Thoracic aorta (tissue), 2 donors: ENCODE data around the gene OSBPL1A. TPM values are rescaled to one million over a fixed set of nuclear protein-coding genes. Genes with fewer than 3 reads are reported as not detected.

Source experiments
- ATAC-seq: fragments of 150-250 bp; one replicate; pipeline ENCODE4 v1.8.0; 2017; ENCODE audit warnings: low read depth; ENCODE audit not compliant: insufficient number of reproducible peaks, low FRiP score
- DNase-seq: peaks from one replicate; pipeline ENCODE4 v3.0.0-alpha.2; 2020; ENCODE audit warnings: low spot score
- H3K27ac ChIP-seq, 2 donors: fragments of 200-600 bp; sonication (generic); 1 replicate in 1 of 2; 2 replicates in 1 of 2; pipeline ENCODE4 v1.5.1; 2016; ENCODE audit warnings: mild to moderate bottlenecking in 2 of 2, moderate library complexity in 2 of 2
- H3K27me3 ChIP-seq: fragments of 200-600 bp; sonication (generic); replicated peaks from 2 replicates; pipeline ENCODE4 v1.6.0; 2016; ENCODE audit warnings: mild to moderate bottlenecking; ENCODE audit not compliant: insufficient read depth
- H3K36me3 ChIP-seq: fragments of 200-600 bp; sonication (generic); one replicate; pipeline ENCODE4 v1.5.1; 2016
- H3K4me1 ChIP-seq, 2 donors: fragments of 200-600 bp; sonication (generic); 1 replicate in 1 of 2; 2 replicates in 1 of 2; pipeline versions ENCODE4 v1.5.1 to v1.6.0; 2016; ENCODE audit warnings: low read depth in 2 of 2, mild to moderate bottlenecking in 1 of 2; ENCODE audit not compliant: control insufficient read depth in 1 of 2
- H3K4me3 ChIP-seq: fragments of 200-600 bp; sonication (generic); 2 replicates; pipeline ENCODE4 v1.5.1; 2016; ENCODE audit warnings: mild to moderate bottlenecking
- H3K9me3 ChIP-seq: fragments of 200-600 bp; sonication (generic); 2 replicates; pipeline ENCODE4 v1.5.1; 2016
- CTCF ChIP-seq: fragments of 200-600 bp; sonication (generic); IDR thresholded peaks from one replicate; pipeline ENCODE4 v1.5.1; 2019; ENCODE audit warnings: antibody characterized with exemption
- total RNA-seq, 2 donors: library from RNA; depleted of rRNA; stranded (reverse); fragments of >200 nt; gene quantifications; one replicate each; pipeline versions ENCODE4 v1.1.0 to v1.2.3, GENCODE V29; 2016

Gene OSBPL1A
- total RNA-seq, 2 donors from 2014 or later, result 35.1 to 53.7 TPM

GRCh38 chr18:24120676-24121075 is 276.9 kb downstream of the OSBPL1A start:
- ATAC-seq (no peak), DNase-seq (no peak)
- H3K36me3 ChIP-seq, result no peaks in the 10 kb centered on the region
- H3K27ac ChIP-seq, result no peak overlapping the region
- H3K27me3 ChIP-seq, result no peaks in the 10 kb centered on the region
- no peak for TF ChIP-seq CTCF
- no peaks in the 10 kb centered on the region for H3K9me3 ChIP-seq
- peaks cover 0 to under 1% of the 10 kb centered on the region in 2 donors for H3K4me1 ChIP-seq
- no peak overlapping the region for H3K4me3 ChIP-seq

DNA sequence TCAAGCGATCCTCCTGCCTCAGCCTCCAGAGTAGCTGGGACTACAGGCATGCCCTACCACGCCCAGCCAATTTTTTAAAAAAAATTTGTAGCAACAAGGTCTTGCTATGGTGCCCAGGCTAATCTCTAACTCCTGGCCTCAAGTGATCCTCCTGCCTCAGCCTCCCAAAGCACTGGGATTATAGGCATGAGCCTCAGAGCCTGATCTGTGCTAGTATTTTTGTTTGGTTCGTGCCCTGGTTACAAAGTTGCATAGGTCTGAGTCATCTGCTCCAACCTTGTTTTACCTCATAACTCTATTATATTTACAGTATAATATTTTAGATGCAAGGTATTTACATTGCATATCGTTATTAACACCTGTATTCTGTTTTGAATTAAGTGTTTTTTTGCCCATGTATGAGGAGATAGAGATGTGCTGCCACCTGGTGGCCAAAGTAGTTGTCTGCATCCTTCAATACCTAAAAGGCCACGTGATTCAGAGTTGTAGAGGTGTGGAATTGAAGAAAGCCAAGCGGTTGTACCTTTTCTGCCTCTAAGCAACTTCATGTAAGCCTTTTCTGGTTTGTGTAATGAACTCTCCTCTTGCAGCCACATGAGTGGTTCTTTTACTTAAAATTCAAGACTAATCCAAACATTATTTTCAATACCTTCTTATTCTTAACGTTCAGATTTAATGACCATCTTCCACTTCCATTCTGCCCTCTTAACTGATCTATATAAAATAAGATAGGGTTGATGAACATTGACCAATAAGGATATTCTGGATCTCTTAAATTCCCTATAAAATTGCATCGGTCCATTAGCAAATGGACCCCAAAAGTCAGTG is 278.7 kb downstream of the OSBPL1A start:
- H3K4me3 ChIP-seq, result no peak overlapping the region
- no peak overlapping the region for H3K27ac ChIP-seq
- peak; percentile 19 for DNase-seq
- H3K27me3 ChIP-seq, result no peaks in the 10 kb centered on the region
- no peak for ATAC-seq
- H3K4me1 ChIP-seq, result no peaks in the 10 kb centered on the region
- H3K36me3 ChIP-seq, result no peaks in the 10 kb centered on the region
- peak; percentile 87 for TF ChIP-seq CTCF
- H3K9me3 ChIP-seq, result no peaks in the 10 kb centered on the region

- no peak for TF ChIP-seq CTCF
- no peak overlapping the region for H3K4me3 ChIP-seq
- ATAC-seq (no peak), DNase-seq (no peak)
- no peaks in the 10 kb centered on the region for H3K27me3 ChIP-seq
- no peaks in the 10 kb centered on the region for H3K4me1 ChIP-seq
- H3K27ac ChIP-seq, result no peak overlapping the region
- no peaks in the 10 kb centered on the region for H3K36me3 ChIP-seq
- H3K9me3 ChIP-seq, result no peaks in the 10 kb centered on the region
Measured at GRCh38 chr18:24115628-24116027, 282.0 kb downstream of the OSBPL1A start.

DNA sequence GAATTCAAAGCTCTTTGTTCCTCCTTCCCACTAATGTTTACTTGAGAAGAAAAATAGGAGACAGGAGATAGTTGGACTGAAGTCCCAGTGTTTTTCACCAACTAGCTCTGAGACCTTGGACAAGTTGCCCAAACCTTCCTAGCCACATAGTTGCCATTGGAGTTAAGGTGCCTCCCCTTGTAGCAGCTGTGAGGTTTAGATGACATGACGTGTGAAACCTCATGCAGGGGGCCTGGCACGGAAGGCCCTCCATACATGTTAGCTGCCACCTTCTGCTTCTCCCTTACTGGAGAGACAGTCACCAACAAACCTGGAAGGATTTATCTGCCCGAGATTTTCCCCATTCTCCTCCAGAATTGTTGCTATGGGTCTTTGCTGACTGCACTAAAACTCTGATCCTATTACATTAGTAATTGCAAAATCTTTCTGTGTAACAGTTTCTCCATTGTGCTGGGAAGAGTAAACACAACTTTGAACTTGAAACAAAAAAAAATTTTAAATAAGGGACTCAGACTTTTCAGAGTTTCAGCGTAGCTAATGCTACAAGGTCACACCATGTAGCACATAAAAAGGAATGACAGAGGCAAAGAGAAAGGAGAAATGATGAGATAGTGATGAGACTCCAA is 282.6 kb downstream of the OSBPL1A start:
- H3K36me3 ChIP-seq, result no peaks in the 10 kb centered on the region
- H3K27me3 ChIP-seq, result no peaks in the 10 kb centered on the region
- no peak for TF ChIP-seq CTCF
- H3K4me1 ChIP-seq, result no peaks in the 10 kb centered on the region
- H3K4me3 ChIP-seq, result no peak overlapping the region
- H3K9me3 ChIP-seq, result no peaks in the 10 kb centered on the region
- no peak for ATAC-seq
- no peak for DNase-seq
- H3K27ac ChIP-seq, result no peak overlapping the region

GRCh38 chr18:24112874-24113615 is 284.6 kb downstream of the OSBPL1A start:
- H3K9me3 ChIP-seq, result no peaks in the 10 kb centered on the region
- DNase-seq, result no peak
- ATAC-seq, result no peak
- H3K36me3 ChIP-seq, result no peaks in the 10 kb centered on the region
- H3K4me3 ChIP-seq, result no peak overlapping the region
- H3K27ac ChIP-seq, result no peak overlapping the region
- no peaks in the 10 kb centered on the region for H3K27me3 ChIP-seq
- H3K4me1 ChIP-seq, result no peaks in the 10 kb centered on the region
- TF ChIP-seq CTCF, result no peak
